HepG2 (cell line): ENCODE data around the gene CEP104. TPM values are rescaled to one million over a fixed set of nuclear protein-coding genes. Genes with fewer than 3 reads are reported as not detected.
A peak's percentile ranks its signal among the peaks of the same experiment; 100 is the strongest.

Source experiments
- AGO1 ChIP-seq: fragments of 200-400 bp; formaldehyde crosslinking; IDR thresholded peaks from 2 replicates; pipeline ENCODE4 v1.6.1; 2017; ENCODE audit warnings: mild to moderate bottlenecking, low read depth, low read length, moderate library complexity; ENCODE audit not compliant: poor library complexity, severe bottlenecking
- ETV6 ChIP-seq: sonication (generic); formaldehyde crosslinking; conservative IDR thresholded peaks from 2 replicates; pipeline ENCODE4 v1.4.0; 2020; ENCODE audit warnings: missing genetic modification reagents
- FLYWCH1 ChIP-seq: sonication (generic); formaldehyde crosslinking; IDR thresholded peaks from 2 replicates; pipeline ENCODE4 v1.8.1; 2023; ENCODE audit warnings: mild to moderate bottlenecking, missing genetic modification reagents
- GFI1 ChIP-seq: sonication (generic); formaldehyde crosslinking; IDR thresholded peaks from 2 replicates; pipeline ENCODE4 v1.5.0; 2020; ENCODE audit warnings: missing genetic modification reagents, mild to moderate bottlenecking, borderline replicate concordance
- HOXD1 ChIP-seq: sonication (generic); formaldehyde crosslinking; IDR thresholded peaks from 2 replicates; pipeline ENCODE4 v1.5.0; 2020; ENCODE audit warnings: missing genetic modification reagents
- JARID2 ChIP-seq: sonication (generic); formaldehyde crosslinking; IDR thresholded peaks from 2 replicates; pipeline ENCODE4 v1.8.1; 2023; ENCODE audit warnings: missing genetic modification reagents, inconsistent platforms; ENCODE audit not compliant: insufficient replicate concordance
- JUNB ChIP-seq: sonication (generic); formaldehyde crosslinking; IDR thresholded peaks from 2 replicates; pipeline ENCODE4 v1.8.0; 2022; ENCODE audit warnings: missing genetic modification reagents, mild to moderate bottlenecking, borderline replicate concordance
- PAF1 ChIP-seq: IDR thresholded peaks from 2 replicates; pipeline ENCODE4 v1.6.1; 2016; ENCODE audit warnings: missing genetic modification reagents, missing compliant biosample characterization
- SIX4 ChIP-seq: sonication (generic); formaldehyde crosslinking; IDR thresholded peaks from 2 replicates; pipeline ENCODE4 v1.4.0; 2020; ENCODE audit warnings: missing genetic modification reagents
- SMARCE1 ChIP-seq: fragments of 450-650 bp; IDR thresholded peaks from 2 replicates; pipeline ENCODE4 v1.6.1; 2017; ENCODE audit warnings: borderline replicate concordance
- SMYD3 ChIP-seq: sonication (generic); formaldehyde crosslinking; IDR thresholded peaks from 2 replicates; pipeline ENCODE4 v1.8.1; 2023; ENCODE audit warnings: mild to moderate bottlenecking, missing genetic modification reagents
- STAT5B ChIP-seq: sonication (generic); formaldehyde crosslinking; IDR thresholded peaks from 2 replicates; pipeline ENCODE4 v1.4.0; 2020; ENCODE audit warnings: missing genetic modification reagents
- YY1 ChIP-seq: IDR thresholded peaks from 2 replicates; pipeline ENCODE4 v1.6.1; 2011; ENCODE audit warnings: low read length, low read depth, moderate library complexity, mild to moderate bottlenecking; ENCODE audit not compliant: insufficient read depth, insufficient replicate concordance
- ZBTB42 ChIP-seq: sonication (generic); formaldehyde crosslinking; IDR thresholded peaks from 2 replicates; pipeline ENCODE4 v1.5.0; 2020; ENCODE audit warnings: mild to moderate bottlenecking, missing genetic modification reagents
- ZFP1 ChIP-seq: IDR thresholded peaks from 2 replicates; pipeline ENCODE4 v1.6.1; 2016
- ZNF101 ChIP-seq: sonication (generic); formaldehyde crosslinking; IDR thresholded peaks from 2 replicates; pipeline ENCODE4 v1.4.0; 2020; ENCODE audit warnings: mild to moderate bottlenecking, low read depth, missing genetic modification reagents, borderline replicate concordance
- polyA plus RNA-seq, 8 experiments: library from polyadenylated mRNA; depleted of rRNA in 3 of 8; stranded (reverse) in 7 of 8; unstranded in 1 of 8; fragments of >200 nt; fragmentation: Illumina TruSeq in 4 of 8; extraction: Trizol in 4 of 8; gene quantifications; 2 replicates each; pipeline versions ENCODE4 v1.2.1 to v1.2.3, GENCODE V29; 2011 to 2016; ENCODE audit warnings: low read depth in 4 of 8, missing spikeins in 1 of 8, mixed read lengths in 1 of 8; ENCODE audit not compliant: insufficient read depth in 1 of 8
- total RNA-seq, 5 experiments: library from RNA; depleted of rRNA; stranded (reverse); fragments of >200 nt; fragmentation: Illumina TruSeq; extraction: Trizol; gene quantifications; 2 replicates each; pipeline ENCODE4 v1.2.3, GENCODE V29; 2016; ENCODE audit warnings: low read depth in 1 of 5
- TF ChIP-seq, protein P1 (sequence below): sonication (generic); formaldehyde crosslinking; IDR thresholded peaks from 2 replicates; pipeline ENCODE4 v1.5.1; 2020; ENCODE audit warnings: missing genetic modification reagents, mild to moderate bottlenecking, borderline replicate concordance
- TF ChIP-seq, protein P2 (sequence below): sonication (generic); formaldehyde crosslinking; IDR thresholded peaks from 2 replicates; pipeline ENCODE4 v1.4.0; 2020; ENCODE audit warnings: mild to moderate bottlenecking, low read depth, missing genetic modification reagents
- TF ChIP-seq, protein P3 (sequence below): IDR thresholded peaks from 2 replicates; pipeline ENCODE4 v1.6.1; 2016; ENCODE audit warnings: low read depth, borderline replicate concordance
- TF ChIP-seq, protein P4 (sequence below): sonication (generic); formaldehyde crosslinking; IDR thresholded peaks from 2 replicates; pipeline ENCODE4 v1.8.0; 2022; ENCODE audit warnings: mild to moderate bottlenecking, missing genetic modification reagents, moderate library complexity
- TF ChIP-seq, protein P5 (sequence below): sonication (generic); formaldehyde crosslinking; IDR thresholded peaks from 2 replicates; pipeline ENCODE4 v1.8.1; 2023; ENCODE audit warnings: mild to moderate bottlenecking, inconsistent platforms, moderate library complexity, missing genetic modification reagents, borderline replicate concordance
- TF ChIP-seq, protein P6 (sequence below): sonication (generic); formaldehyde crosslinking; IDR thresholded peaks from 2 replicates; pipeline ENCODE4 v1.9.0; 2022; ENCODE audit warnings: missing genetic modification reagents, mild to moderate bottlenecking, borderline replicate concordance

The CEP104 gene
- total and polyA plus RNA-seq, 2 of the 13 experiments (the other 11 are each of a cell fraction or from before 2014, with no cell fraction given) = 20.4 to 30.1 TPM

DNA sequence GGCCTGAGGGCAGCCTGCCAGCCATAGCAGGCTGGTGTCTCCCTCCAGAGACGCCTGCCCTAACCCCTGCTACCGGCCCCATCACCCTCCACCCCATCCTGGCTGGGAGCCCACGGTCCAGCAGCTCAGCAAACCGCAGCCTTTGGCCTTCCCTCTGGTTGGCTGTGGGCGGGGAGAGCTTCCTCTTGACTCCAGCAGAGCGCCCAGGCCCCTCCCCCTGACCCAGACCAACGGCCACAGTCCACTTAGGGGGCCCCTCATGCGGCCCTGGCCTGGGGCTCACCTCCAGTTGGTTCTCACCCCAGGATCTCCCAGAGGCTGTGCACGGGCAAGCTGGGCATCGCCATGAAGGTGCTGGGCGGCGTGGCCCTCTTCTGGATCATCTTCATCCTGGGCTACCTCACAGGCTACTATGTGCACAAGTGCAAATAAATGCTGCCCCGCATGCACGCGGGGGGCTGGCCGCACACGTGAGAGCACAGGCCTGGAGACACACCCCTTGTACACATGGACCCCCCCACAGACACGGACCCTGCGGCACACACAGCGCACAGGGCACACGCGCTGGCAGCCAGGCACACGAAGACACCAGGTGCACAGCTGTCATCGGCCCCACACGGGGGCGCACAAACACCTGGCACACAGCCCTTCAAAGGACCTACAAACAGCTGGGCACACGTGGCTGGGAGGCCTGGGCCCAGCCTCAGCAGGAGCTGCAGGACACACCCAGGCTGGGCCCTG lies 81.4 kb downstream of the CEP104 start (continued):
- TF ChIP-seq, protein P1, sequence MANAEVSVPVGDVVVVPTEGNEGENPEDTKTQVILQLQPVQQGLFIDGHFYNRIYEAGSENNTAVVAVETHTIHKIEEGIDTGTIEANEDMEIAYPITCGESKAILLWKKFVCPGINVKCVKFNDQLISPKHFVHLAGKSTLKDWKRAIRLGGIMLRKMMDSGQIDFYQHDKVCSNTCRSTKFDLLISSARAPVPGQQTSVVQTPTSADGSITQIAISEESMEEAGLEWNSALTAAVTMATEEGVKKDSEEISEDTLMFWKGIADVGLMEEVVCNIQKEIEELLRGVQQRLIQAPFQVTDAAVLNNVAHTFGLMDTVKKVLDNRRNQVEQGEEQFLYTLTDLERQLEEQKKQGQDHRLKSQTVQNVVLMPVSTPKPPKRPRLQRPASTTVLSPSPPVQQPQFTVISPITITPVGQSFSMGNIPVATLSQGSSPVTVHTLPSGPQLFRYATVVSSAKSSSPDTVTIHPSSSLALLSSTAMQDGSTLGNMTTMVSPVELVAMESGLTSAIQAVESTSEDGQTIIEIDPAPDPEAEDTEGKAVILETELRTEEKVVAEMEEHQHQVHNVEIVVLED (CRISPR knock-in tag) = no peak; the same call in 1 of the 2 replicates
- TF ChIP-seq, protein P2, sequence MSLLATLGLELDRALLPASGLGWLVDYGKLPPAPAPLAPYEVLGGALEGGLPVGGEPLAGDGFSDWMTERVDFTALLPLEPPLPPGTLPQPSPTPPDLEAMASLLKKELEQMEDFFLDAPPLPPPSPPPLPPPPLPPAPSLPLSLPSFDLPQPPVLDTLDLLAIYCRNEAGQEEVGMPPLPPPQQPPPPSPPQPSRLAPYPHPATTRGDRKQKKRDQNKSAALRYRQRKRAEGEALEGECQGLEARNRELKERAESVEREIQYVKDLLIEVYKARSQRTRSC (CRISPR knock-in tag) = 0 out of 2 replicates have a peak, but pooled peaks have one; percentile 18
- TF ChIP-seq ZBTB42 (peak; percentile 93), PAF1 (no peak), ZNF101 (CRISPR knock-in tag) (no peak), SMARCE1 (no peak), YY1 (peak; percentile 49), STAT5B (CRISPR knock-in tag) (no peak), AGO1 (peak; percentile 78), ETV6 (0 out of 2 replicates have a peak, but pooled peaks have one; percentile 50), JARID2 (peak; percentile 65), SIX4 (CRISPR knock-in tag) (no peak), GFI1 (CRISPR knock-in tag) (no peak), SMYD3 (CRISPR knock-in tag) (peak; percentile 67; the same call in 1 of the 2 replicates), FLYWCH1 (CRISPR knock-in tag) (no peak), JUNB (CRISPR knock-in tag) (peak; percentile 64; the same call in 1 of the 2 replicates), HOXD1 (peak; percentile 41), ZFP1 (CRISPR knock-in tag) (no peak)
- TF ChIP-seq, protein P3, sequence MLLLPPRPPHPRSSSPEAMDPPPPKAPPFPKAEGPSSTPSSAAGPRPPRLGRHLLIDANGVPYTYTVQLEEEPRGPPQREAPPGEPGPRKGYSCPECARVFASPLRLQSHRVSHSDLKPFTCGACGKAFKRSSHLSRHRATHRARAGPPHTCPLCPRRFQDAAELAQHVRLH (CRISPR knock-in tag) = 0 out of 2 replicates have a peak, but pooled peaks have one; percentile 52
- TF ChIP-seq, protein P4, sequence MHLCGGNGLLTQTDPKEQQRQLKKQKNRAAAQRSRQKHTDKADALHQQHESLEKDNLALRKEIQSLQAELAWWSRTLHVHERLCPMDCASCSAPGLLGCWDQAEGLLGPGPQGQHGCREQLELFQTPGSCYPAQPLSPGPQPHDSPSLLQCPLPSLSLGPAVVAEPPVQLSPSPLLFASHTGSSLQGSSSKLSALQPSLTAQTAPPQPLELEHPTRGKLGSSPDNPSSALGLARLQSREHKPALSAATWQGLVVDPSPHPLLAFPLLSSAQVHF (CRISPR knock-in tag) = 0 out of 2 replicates have a peak, but pooled peaks have one; percentile 42
- TF ChIP-seq, protein P5, sequence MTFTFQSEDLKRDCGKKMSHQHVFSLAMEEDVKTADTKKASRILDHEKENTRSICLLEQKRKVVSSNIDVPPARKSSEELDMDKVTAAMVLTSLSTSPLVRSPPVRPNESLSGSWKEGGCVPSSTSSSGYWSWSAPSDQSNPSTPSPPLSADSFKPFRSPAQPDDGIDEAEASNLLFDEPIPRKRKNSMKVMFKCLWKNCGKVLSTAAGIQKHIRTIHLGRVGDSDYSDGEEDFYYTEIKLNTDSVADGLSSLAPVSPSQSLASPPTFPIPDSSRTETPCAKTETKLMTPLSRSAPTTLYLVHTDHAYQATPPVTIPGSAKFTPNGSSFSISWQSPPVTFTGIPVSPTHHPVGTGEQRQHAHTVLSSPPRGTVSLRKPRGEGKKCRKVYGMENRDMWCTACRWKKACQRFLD (CRISPR knock-in tag) = no peak
- TF ChIP-seq, protein P6, sequence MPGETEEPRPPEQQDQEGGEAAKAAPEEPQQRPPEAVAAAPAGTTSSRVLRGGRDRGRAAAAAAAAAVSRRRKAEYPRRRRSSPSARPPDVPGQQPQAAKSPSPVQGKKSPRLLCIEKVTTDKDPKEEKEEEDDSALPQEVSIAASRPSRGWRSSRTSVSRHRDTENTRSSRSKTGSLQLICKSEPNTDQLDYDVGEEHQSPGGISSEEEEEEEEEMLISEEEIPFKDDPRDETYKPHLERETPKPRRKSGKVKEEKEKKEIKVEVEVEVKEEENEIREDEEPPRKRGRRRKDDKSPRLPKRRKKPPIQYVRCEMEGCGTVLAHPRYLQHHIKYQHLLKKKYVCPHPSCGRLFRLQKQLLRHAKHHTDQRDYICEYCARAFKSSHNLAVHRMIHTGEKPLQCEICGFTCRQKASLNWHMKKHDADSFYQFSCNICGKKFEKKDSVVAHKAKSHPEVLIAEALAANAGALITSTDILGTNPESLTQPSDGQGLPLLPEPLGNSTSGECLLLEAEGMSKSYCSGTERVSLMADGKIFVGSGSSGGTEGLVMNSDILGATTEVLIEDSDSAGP (CRISPR knock-in tag) = peak; percentile 80
